ENCODE data around the gene TMIGD2.

GRCh38 chr19:4347521-4347920 lies 45.3 kb upstream of the TMIGD2 start:
- TF ChIP-seq CTCF (conservative IDR thresholded peaks at IDR 0.05 in 1 of 2, IDR thresholded peaks at IDR 0.05 in 1 of 2; ENCODE audit: low read depth in 1 of 2, low read length in 2 of 2) (no peak), EZH2 (IDR thresholded peaks at IDR 0.05; ENCODE audit: low read length, missing control alignments) (no peak)

Measured in fibroblast of lung (primary cell).